ENCODE data around the gene WASF1. TPM values are rescaled to one million over a fixed set of nuclear protein-coding genes. Genes with fewer than 3 reads are reported as not detected.

Gene WASF1
- total RNA-seq, 3 donors from 2014 or later (not counting 1 experiment from before 2014, with no cell fraction given) = 0.25 to 0.90 (median 0.45) TPM

DNA sequence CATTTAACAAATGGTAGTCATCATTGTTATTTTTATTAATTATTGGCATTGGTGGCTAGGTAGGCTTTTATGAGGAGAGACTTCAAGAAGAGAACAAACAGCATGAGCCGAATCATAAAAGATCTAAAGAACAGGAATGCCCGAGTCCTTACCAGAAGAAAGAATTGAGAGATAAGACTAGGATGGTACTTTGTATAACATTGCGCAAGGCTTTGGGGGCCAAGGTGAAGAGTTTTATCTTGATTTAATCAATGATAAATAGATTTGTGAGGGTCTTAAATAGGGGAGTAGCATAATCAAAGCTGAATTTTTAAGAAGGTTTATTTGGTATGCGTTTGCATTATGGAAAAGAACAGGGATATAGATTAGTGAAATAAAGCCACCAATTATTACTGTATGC, 16.2 kb upstream of the WASF1 start:
- DNase-seq = no peak
- Mint-ChIP-seq H3K36me3 (no peaks in the 10 kb centered on the region), H3K9me3 (no peaks in the 10 kb centered on the region), H3K27me3 (ENCODE audit: low read depth in 2 of 2) (no peaks in the 10 kb centered on the region), H3K4me3 (no peak overlapping the region), H3K27ac (no peak overlapping the region), H3K4me1 (peaks cover 15 to 21% of the 10 kb centered on the region in 2 donors)
- H3K36me3 ChIP-seq (ENCODE audit: control insufficient read depth, insufficient read depth, low read length) = peaks cover 20% of the 10 kb centered on the region
- no peak overlapping the region for H3K4me3 ChIP-seq (ENCODE audit: low read length)
- peaks cover 2% of the 10 kb centered on the region for H3K4me1 ChIP-seq (ENCODE audit: control insufficient read depth, insufficient read depth, low read length)
- H3K27me3 ChIP-seq (ENCODE audit: control insufficient read depth, insufficient read depth, low read length) = no peaks in the 10 kb centered on the region
- no peak overlapping the region for H3K27ac ChIP-seq (ENCODE audit: low read length)
- H3K9me3 ChIP-seq (ENCODE audit: control insufficient read depth, insufficient read depth, low read length) = no peaks in the 10 kb centered on the region
- TF ChIP-seq CTCF (IDR thresholded peaks at IDR 0.05) = no peak
- no peak for ATAC-seq
- intact Hi-C loops (cut with micrococcal nuclease) = no loop called here
- WGBS (ENCODE audit: insufficient coverage) = 97% methylated on average over 3 of the region's 4 CpGs

DNA sequence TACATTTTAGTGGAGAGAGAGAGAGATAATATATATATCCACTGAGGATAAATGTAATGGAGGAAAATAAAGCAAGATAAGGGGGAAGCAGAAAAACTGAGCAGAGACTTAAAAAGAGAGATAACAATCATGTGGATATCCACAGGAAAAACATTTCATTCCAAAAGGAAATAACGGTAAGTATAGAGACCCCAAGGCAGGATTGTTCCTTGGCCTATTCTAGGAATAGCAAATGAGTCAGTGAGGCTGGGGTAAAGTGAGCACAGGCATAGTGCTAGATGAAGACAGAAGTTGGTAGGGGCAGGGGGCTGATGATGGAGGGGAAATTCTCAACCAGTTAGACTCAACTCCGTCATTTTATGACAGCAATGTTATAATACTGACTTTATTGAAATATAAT, 12.0 kb upstream of the WASF1 start:
- Histone ChIP-seq H3K4me3 (ENCODE audit: low read length) (no peak overlapping the region), H3K9me3 (ENCODE audit: control insufficient read depth, insufficient read depth, low read length) (no peaks in the 10 kb centered on the region), H3K4me1 (ENCODE audit: control insufficient read depth, insufficient read depth, low read length) (peaks cover 5% of the 10 kb centered on the region), H3K27me3 (ENCODE audit: control insufficient read depth, insufficient read depth, low read length) (no peaks in the 10 kb centered on the region), H3K36me3 (ENCODE audit: control insufficient read depth, insufficient read depth, low read length) (peaks cover 15% of the 10 kb centered on the region), H3K27ac (ENCODE audit: low read length) (no peak overlapping the region)
- ATAC-seq (no peak), DNase-seq (no peak)
- intact Hi-C loops (cut with micrococcal nuclease) = no loop called here
- 73% methylated on average over 1 of the region's 2 CpGs for WGBS (ENCODE audit: insufficient coverage)
- Mint-ChIP-seq H3K27me3 (ENCODE audit: low read depth in 2 of 2) (no peaks in the 10 kb centered on the region), H3K27ac (no peak overlapping the region), H3K4me3 (no peak overlapping the region), H3K36me3 (no peaks in the 10 kb centered on the region), H3K9me3 (no peaks in the 10 kb centered on the region), H3K4me1 (peaks cover 11 to 13% of the 10 kb centered on the region in 2 donors)
- TF ChIP-seq CTCF (IDR thresholded peaks at IDR 0.05) = no peak

GRCh38 chr6:110190726-110191125, 11.3 kb upstream of the WASF1 start:
- DNase-seq (no peak), ATAC-seq (no peak)
- H3K27ac ChIP-seq (ENCODE audit: low read length) = no peak overlapping the region
- H3K27me3 Mint-ChIP-seq (ENCODE audit: low read depth in 2 of 2) = no peaks in the 10 kb centered on the region
- H3K4me1 Mint-ChIP-seq = peaks cover 11 to 14% of the 10 kb centered on the region in 2 donors
- no peak overlapping the region for H3K4me3 Mint-ChIP-seq
- H3K4me1 ChIP-seq (ENCODE audit: control insufficient read depth, insufficient read depth, low read length) = peaks cover 9% of the 10 kb centered on the region
- WGBS (ENCODE audit: insufficient coverage) = 68% methylated on average over 4 of the region's 6 CpGs
- no peaks in the 10 kb centered on the region for H3K27me3 ChIP-seq (ENCODE audit: control insufficient read depth, insufficient read depth, low read length)
- TF ChIP-seq CTCF (IDR thresholded peaks at IDR 0.05) = no peak
- H3K27ac Mint-ChIP-seq = no peak overlapping the region
- H3K36me3 ChIP-seq (ENCODE audit: control insufficient read depth, insufficient read depth, low read length) = peaks cover 15% of the 10 kb centered on the region
- H3K36me3 Mint-ChIP-seq = no peaks in the 10 kb centered on the region
- intact Hi-C loops (cut with micrococcal nuclease) = no loop called here
- H3K9me3 Mint-ChIP-seq = no peaks in the 10 kb centered on the region
- H3K4me3 ChIP-seq (ENCODE audit: low read length) = no peak overlapping the region
- no peaks in the 10 kb centered on the region for H3K9me3 ChIP-seq (ENCODE audit: control insufficient read depth, insufficient read depth, low read length)

- Histone ChIP-seq H3K27me3 (ENCODE audit: control insufficient read depth, insufficient read depth, low read length) (no peaks in the 10 kb centered on the region), H3K4me3 (ENCODE audit: low read length) (no peak overlapping the region), H3K27ac (ENCODE audit: low read length) (no peak overlapping the region), H3K36me3 (ENCODE audit: control insufficient read depth, insufficient read depth, low read length) (peaks cover 4% of the 10 kb centered on the region), H3K4me1 (ENCODE audit: control insufficient read depth, insufficient read depth, low read length) (peaks cover 13% of the 10 kb centered on the region), H3K9me3 (ENCODE audit: control insufficient read depth, insufficient read depth, low read length) (no peaks in the 10 kb centered on the region)
- Mint-ChIP-seq H3K4me3 (no peak overlapping the region), H3K27me3 (ENCODE audit: low read depth in 2 of 2) (no peaks in the 10 kb centered on the region), H3K9me3 (no peaks in the 10 kb centered on the region), H3K4me1 (peaks cover 11 to 15% of the 10 kb centered on the region in 2 donors), H3K36me3 (no peaks in the 10 kb centered on the region), H3K27ac (no peak overlapping the region)
- intact Hi-C loops (cut with micrococcal nuclease) = loop anchor here (10.0 kb wide), 1 partner anchor 484 kb away; no protein-coding TSS in a partner anchor
- ATAC-seq (no peak), DNase-seq (no peak)
- TF ChIP-seq CTCF (IDR thresholded peaks at IDR 0.05) = no peak
Observed at GRCh38 chr6:110188791-110189190, 9.3 kb upstream of the WASF1 start.
